ENCODE measurements around the gene NELL2. TPM values are rescaled to one million over a fixed set of nuclear protein-coding genes. Genes with fewer than 3 reads are reported as not detected.

NELL2 gene
- total and polyA plus RNA-seq, 8 donors: 0.41 to 42.5 (median 28.3) TPM

GRCh38 chr12:44531320-44531971 lies 344.7 kb downstream of the NELL2 start:
- Histone ChIP-seq H3K36me3 (no peaks in the 10 kb centered on the region), H3K9me3 (no peaks in the 10 kb centered on the region), H3K27me3 (no peaks in the 10 kb centered on the region), H3K4me3 (no peak overlapping the region), H3K4me1 (no peaks in the 10 kb centered on the region), H3K27ac (no peak overlapping the region)
- no peak for TF ChIP-seq CTCF (IDR thresholded peaks at IDR 0.05)
- ATAC-seq (no peak), DNase-seq (no peak)
- intact Hi-C loops (cut with DNase I): no loop called here

GRCh38 chr12:44526655-44527182 lies 349.4 kb downstream of the NELL2 start:
- no peak overlapping the region for H3K4me3 ChIP-seq
- no peaks in the 10 kb centered on the region for H3K4me1 ChIP-seq
- no peak overlapping the region for H3K27ac ChIP-seq
- no peaks in the 10 kb centered on the region for H3K36me3 ChIP-seq
- intact Hi-C loops (cut with DNase I): no loop called here
- ATAC-seq (peak; percentile 84), DNase-seq (peak in 1 of 4 donors; percentile 35)
- H3K27me3 ChIP-seq: no peaks in the 10 kb centered on the region
- no peaks in the 10 kb centered on the region for H3K9me3 ChIP-seq
- TF ChIP-seq CTCF (IDR thresholded peaks at IDR 0.05): no peak

GRCh38 chr12:44525806-44526654 lies 350.1 kb downstream of the NELL2 start:
- H3K36me3 ChIP-seq: no peaks in the 10 kb centered on the region
- ATAC-seq: peak; percentile 94
- no peak overlapping the region for H3K4me3 ChIP-seq
- H3K27ac ChIP-seq: no peak overlapping the region
- TF ChIP-seq CTCF (IDR thresholded peaks at IDR 0.05): no peak
- H3K27me3 ChIP-seq: no peaks in the 10 kb centered on the region
- intact Hi-C loops (cut with DNase I): no loop called here
- DNase-seq: peak in 1 of 4 donors; percentile 32
- H3K9me3 ChIP-seq: no peaks in the 10 kb centered on the region
- no peaks in the 10 kb centered on the region for H3K4me1 ChIP-seq

GRCh38 chr12:44523828-44524227 lies 352.3 kb downstream of the NELL2 start:
- Histone ChIP-seq H3K9me3 (no peaks in the 10 kb centered on the region), H3K36me3 (no peaks in the 10 kb centered on the region), H3K27me3 (no peaks in the 10 kb centered on the region), H3K27ac (no peak overlapping the region), H3K4me3 (no peak overlapping the region), H3K4me1 (no peaks in the 10 kb centered on the region)
- intact Hi-C loops (cut with DNase I): no loop called here
- DNase-seq (no peak), ATAC-seq (no peak)
- TF ChIP-seq CTCF (IDR thresholded peaks at IDR 0.05): no peak

- ATAC-seq: no peak
- Histone ChIP-seq H3K4me3 (no peak overlapping the region), H3K9me3 (no peaks in the 10 kb centered on the region), H3K4me1 (no peaks in the 10 kb centered on the region), H3K27me3 (no peaks in the 10 kb centered on the region), H3K27ac (no peak overlapping the region), H3K36me3 (no peaks in the 10 kb centered on the region)
- intact Hi-C loops (cut with DNase I): no loop called here
- no peak for TF ChIP-seq CTCF (IDR thresholded peaks at IDR 0.05)
- no peak for DNase-seq
Measured at GRCh38 chr12:44521702-44522101, 354.4 kb downstream of the NELL2 start.

Measured in left lung (tissue), 10 donors.